ENCODE data around the gene DDX54.

GRCh38 chr12:113184900-113185179 is 438 bp downstream of the DDX54 start:
- no peak for TF ChIP-seq CTCF (IDR thresholded peaks at IDR 0.05; ENCODE audit: low read depth, low read length)
- no peak for TF ChIP-seq EZH2phosphoT487 (IDR thresholded peaks at IDR 0.05; ENCODE audit: low read depth)
